ENCODE data around the gene RGMA. TPM values are rescaled to one million over a fixed set of nuclear protein-coding genes. Genes with fewer than 3 reads are reported as not detected.

Gene RGMA, protein sequence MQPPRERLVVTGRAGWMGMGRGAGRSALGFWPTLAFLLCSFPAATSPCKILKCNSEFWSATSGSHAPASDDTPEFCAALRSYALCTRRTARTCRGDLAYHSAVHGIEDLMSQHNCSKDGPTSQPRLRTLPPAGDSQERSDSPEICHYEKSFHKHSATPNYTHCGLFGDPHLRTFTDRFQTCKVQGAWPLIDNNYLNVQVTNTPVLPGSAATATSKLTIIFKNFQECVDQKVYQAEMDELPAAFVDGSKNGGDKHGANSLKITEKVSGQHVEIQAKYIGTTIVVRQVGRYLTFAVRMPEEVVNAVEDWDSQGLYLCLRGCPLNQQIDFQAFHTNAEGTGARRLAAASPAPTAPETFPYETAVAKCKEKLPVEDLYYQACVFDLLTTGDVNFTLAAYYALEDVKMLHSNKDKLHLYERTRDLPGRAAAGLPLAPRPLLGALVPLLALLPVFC
- total RNA-seq = 10 to 100 TPM in 2 of 3 donors, 1 to 10 TPM in 1; 2.8 to 88.4 (median 10.6) TPM
- long read RNA-seq, donor 1, full-length matches to known transcripts = 49 of 113 reads
- long read RNA-seq, donor 1, partial matches to known transcripts = 41 of 113 reads
- long read RNA-seq, donor 1, other reads (novel, unspliced or antisense) = 23 of 113 reads
- long read RNA-seq, donor 2, partial matches to known transcripts = 0 of 1 reads
- long read RNA-seq, donor 2, other reads (novel, unspliced or antisense) = 1 of 1 reads

GRCh38 chr15:93088981-93089726 is at the start of gene RGMA:
RGMA (minus strand) TSS chr15:93089211; CDS start chr15:93088932, 279 bp downstream.
- TF ChIP-seq, protein P1, sequence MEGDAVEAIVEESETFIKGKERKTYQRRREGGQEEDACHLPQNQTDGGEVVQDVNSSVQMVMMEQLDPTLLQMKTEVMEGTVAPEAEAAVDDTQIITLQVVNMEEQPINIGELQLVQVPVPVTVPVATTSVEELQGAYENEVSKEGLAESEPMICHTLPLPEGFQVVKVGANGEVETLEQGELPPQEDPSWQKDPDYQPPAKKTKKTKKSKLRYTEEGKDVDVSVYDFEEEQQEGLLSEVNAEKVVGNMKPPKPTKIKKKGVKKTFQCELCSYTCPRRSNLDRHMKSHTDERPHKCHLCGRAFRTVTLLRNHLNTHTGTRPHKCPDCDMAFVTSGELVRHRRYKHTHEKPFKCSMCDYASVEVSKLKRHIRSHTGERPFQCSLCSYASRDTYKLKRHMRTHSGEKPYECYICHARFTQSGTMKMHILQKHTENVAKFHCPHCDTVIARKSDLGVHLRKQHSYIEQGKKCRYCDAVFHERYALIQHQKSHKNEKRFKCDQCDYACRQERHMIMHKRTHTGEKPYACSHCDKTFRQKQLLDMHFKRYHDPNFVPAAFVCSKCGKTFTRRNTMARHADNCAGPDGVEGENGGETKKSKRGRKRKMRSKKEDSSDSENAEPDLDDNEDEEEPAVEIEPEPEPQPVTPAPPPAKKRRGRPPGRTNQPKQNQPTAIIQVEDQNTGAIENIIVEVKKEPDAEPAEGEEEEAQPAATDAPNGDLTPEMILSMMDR (IDR thresholded peaks at IDR 0.05) = no peak
- Histone ChIP-seq H3K4me1 (ENCODE audit: low read depth) (peaks cover 14% of the 10 kb centered on the region), H3K4me3 (no peak within 1 kb of the TSS), H3K36me3 (ENCODE audit: low read depth) (no peaks in the 10 kb centered on the region), H3K9me3 (no peaks in the 10 kb centered on the region)
- intact Hi-C loops (cut with DNase I, micrococcal nuclease) = no loop called here
- DNase-seq (no peak), ATAC-seq (peak; percentile 26)

- no peak overlapping the region for H3K4me3 ChIP-seq
- TF ChIP-seq, protein P1 (IDR thresholded peaks at IDR 0.05) = no peak
- intact Hi-C loops (cut with DNase I, micrococcal nuclease) = no loop called here
- H3K9me3 ChIP-seq = no peaks in the 10 kb centered on the region
- no peaks in the 10 kb centered on the region for H3K4me1 ChIP-seq (ENCODE audit: low read depth)
- ATAC-seq (no peak), DNase-seq (no peak)
- no peaks in the 10 kb centered on the region for H3K36me3 ChIP-seq (ENCODE audit: low read depth)
Observed at GRCh38 chr15:93136606-93137005, 47.6 kb upstream of the RGMA start.

DNA sequence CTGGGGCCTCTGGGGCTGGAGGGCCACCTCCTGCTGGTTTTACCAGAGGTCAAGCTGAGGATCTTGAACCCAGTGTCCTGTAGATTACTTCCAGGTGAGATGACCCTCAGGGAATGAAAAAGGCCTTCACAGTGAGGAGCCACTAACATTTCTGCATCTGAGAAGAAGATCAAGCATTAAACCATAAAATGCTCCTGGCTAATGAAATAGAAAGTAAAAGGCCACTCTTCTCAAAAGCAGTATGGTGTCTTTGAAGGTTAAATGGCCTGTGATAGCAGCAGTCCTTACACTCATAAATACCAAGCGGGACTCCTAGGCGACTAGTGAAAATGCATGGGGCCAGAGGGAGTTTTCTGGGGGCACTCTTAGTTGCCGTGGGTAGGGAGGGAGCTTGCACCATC is 47.0 kb upstream of the RGMA start:
- Histone ChIP-seq H3K9me3 (no peaks in the 10 kb centered on the region), H3K36me3 (ENCODE audit: low read depth) (no peaks in the 10 kb centered on the region), H3K4me1 (ENCODE audit: low read depth) (no peaks in the 10 kb centered on the region), H3K4me3 (no peak overlapping the region)
- DNase-seq = no peak
- TF ChIP-seq, protein P1 (IDR thresholded peaks at IDR 0.05) = no peak
- intact Hi-C loops (cut with DNase I, micrococcal nuclease) = no loop called here
- ATAC-seq = no peak

- ATAC-seq (no peak), DNase-seq (no peak)
- Histone ChIP-seq H3K4me1 (ENCODE audit: low read depth) (no peaks in the 10 kb centered on the region), H3K4me3 (no peak overlapping the region), H3K9me3 (no peaks in the 10 kb centered on the region), H3K36me3 (ENCODE audit: low read depth) (no peaks in the 10 kb centered on the region)
- intact Hi-C loops (cut with DNase I, micrococcal nuclease) = no loop called here
- TF ChIP-seq, protein P1 (IDR thresholded peaks at IDR 0.05) = no peak
Observed at GRCh38 chr15:93135459-93135858, 46.4 kb upstream of the RGMA start.

GRCh38 chr15:93131485-93132095 is 42.6 kb upstream of the RGMA start:
- TF ChIP-seq, protein P1 (IDR thresholded peaks at IDR 0.05) = no peak
- intact Hi-C loops (cut with DNase I, micrococcal nuclease) = no loop called here
- no peak overlapping the region for H3K4me3 ChIP-seq
- H3K36me3 ChIP-seq (ENCODE audit: low read depth) = no peaks in the 10 kb centered on the region
- no peaks in the 10 kb centered on the region for H3K9me3 ChIP-seq
- H3K4me1 ChIP-seq (ENCODE audit: low read depth) = no peaks in the 10 kb centered on the region
- DNase-seq (no peak), ATAC-seq (no peak)
